Left lung (tissue), 10 donors: ENCODE measurements around the gene DLL1. TPM values are rescaled to one million over a fixed set of nuclear protein-coding genes. Genes with fewer than 3 reads are reported as not detected.

Experiments
- ATAC-seq: fragments of 200-7000 bp; cut with Tn5 transposase; one replicate; pipeline ENCODE4 v1.9.1; 2020; ENCODE audit warnings: moderate library complexity
- DNase-seq, 4 donors: peaks; one replicate each; pipeline ENCODE4 v3.0.0-alpha.2; 2013 to 2020
- H3K27ac ChIP-seq, 2 donors: fragments of 200-600 bp; sonication (generic) in 1 of 2; one replicate each; pipeline versions ENCODE4 v1.5.0 to v1.8.0; 2020 to 2021
- H3K27me3 ChIP-seq, 2 donors: fragments of 200-600 bp; sonication (generic) in 1 of 2; one replicate each; pipeline versions ENCODE4 v1.5.0 to v1.8.0; 2020 to 2021
- H3K36me3 ChIP-seq, 2 donors: fragments of 200-600 bp; sonication (generic) in 1 of 2; one replicate each; pipeline versions ENCODE4 v1.5.0 to v1.8.0; 2020 to 2021
- H3K4me1 ChIP-seq, 2 donors: fragments of 200-600 bp; one replicate each; pipeline ENCODE4 v1.8.0; 2021
- H3K4me3 ChIP-seq, 2 donors: fragments of 200-600 bp; sonication (generic) in 1 of 2; one replicate each; pipeline versions ENCODE4 v1.5.0 to v1.8.0; 2020 to 2021; ENCODE audit warnings: mild to moderate bottlenecking in 1 of 2
- H3K9me3 ChIP-seq, 2 donors: fragments of 200-600 bp; sonication (generic) in 1 of 2; one replicate each; pipeline versions ENCODE4 v1.5.0 to v1.8.0; 2020 to 2021
- CTCF ChIP-seq, 2 donors: fragments of 200-600 bp; sonication (generic) in 1 of 2; IDR thresholded peaks; one replicate each; pipeline versions ENCODE4 v1.5.0 to v1.8.0; 2021; ENCODE audit warnings: antibody characterized with exemption in 2 of 2
- intact Hi-C, 2 donors: fragments of 100-400 bp; cut with DNase I; formaldehyde crosslinking; loops; one replicate each; pipeline versions ENCODE4 v1.11.2 to v1.14.2; 2022
- polyA plus RNA-seq, 6 donors: library from polyadenylated mRNA; unstranded; fragments of 120-200 nt; gene quantifications; one replicate each; pipeline ENCODE4 v1.2.1, GENCODE V29; 2013; ENCODE audit not compliant: insufficient read length in 6 of 6
- total RNA-seq, 2 donors: library from RNA; stranded (reverse); fragmentation: NEBNext Ultra II Directional; extraction: Animal tissue kit (Norgen Biotek cat#: 25700); gene quantifications; one replicate each; pipeline ENCODE4 v1.2.1, GENCODE V29; 2021
- donor health status: DM: no; HTN: yes; CAD: no.
- donor health status: DM: no; HTN: no; CAD: no.

DLL1 gene
- total and polyA plus RNA-seq, 8 donors = 6.3 to 12.8 (median 10.2) TPM

DNA sequence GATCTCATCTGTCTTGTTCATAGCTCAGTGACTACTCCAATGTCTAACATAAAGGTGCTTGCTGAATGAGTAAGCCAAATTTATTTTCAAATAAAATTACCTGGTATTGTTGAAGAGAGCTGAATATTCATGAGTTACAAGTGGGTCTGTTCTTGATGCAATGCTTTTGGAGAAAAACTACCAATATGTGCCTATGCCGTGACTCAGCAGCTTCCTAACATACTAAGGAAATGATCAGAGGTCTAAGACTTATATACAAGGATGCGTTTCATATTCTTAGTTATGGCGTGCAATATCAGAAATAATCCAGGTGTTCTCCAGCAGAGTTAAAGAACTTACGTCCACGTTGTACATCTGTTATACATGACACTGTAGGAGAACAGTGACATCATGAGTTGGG is 20.8 kb upstream of the DLL1 start:
- intact Hi-C loops = loop anchor here in 1 of 2 donors (10.0 kb wide), 1 partner anchor 203 kb away; no protein-coding TSS in a partner anchor
- no peak overlapping the region for H3K27ac ChIP-seq
- H3K36me3 ChIP-seq = peaks cover 0 to 3% of the 10 kb centered on the region in 2 donors
- ATAC-seq (no peak), DNase-seq (no peak)
- no peak overlapping the region for H3K4me3 ChIP-seq
- peaks cover 4 to 46% of the 10 kb centered on the region in 2 donors for H3K4me1 ChIP-seq
- no peak for TF ChIP-seq CTCF (IDR thresholded peaks at IDR 0.05)
- no peaks in the 10 kb centered on the region for H3K9me3 ChIP-seq
- H3K27me3 ChIP-seq = no peaks in the 10 kb centered on the region

DNA sequence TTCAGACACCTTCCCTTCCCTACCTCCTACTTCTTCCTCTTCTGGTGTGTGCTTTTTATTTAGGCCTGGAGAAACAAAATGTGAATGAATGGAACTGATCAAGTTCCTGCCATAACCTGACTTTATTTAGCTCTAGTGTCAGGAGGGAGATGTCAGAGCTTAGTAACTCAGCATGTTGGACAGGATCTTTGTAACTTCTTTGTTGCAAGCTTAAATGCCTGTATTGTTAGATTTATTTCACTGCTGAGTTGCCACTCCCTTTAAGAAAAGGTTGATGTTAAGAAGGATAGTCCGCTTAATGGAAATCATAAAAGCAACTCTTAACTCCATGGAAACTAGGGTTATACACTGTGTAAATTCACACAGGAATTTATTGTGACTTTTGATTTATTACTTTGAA is 17.9 kb upstream of the DLL1 start:
- intact Hi-C loops = no loop called here
- Histone ChIP-seq H3K9me3 (no peaks in the 10 kb centered on the region), H3K4me3 (no peak overlapping the region), H3K36me3 (no peaks in the 10 kb centered on the region), H3K27ac (no peak overlapping the region), H3K27me3 (no peaks in the 10 kb centered on the region), H3K4me1 (peaks cover 7 to 49% of the 10 kb centered on the region in 2 donors)
- no peak for ATAC-seq
- no peak for DNase-seq
- no peak for TF ChIP-seq CTCF (IDR thresholded peaks at IDR 0.05)

GRCh38 chr6:170307080-170307545 is 16.2 kb upstream of the DLL1 start:
- intact Hi-C loops = no loop called here
- no peak for TF ChIP-seq CTCF (IDR thresholded peaks at IDR 0.05)
- no peak for ATAC-seq

GRCh38 chr6:170306324-170307079 is 15.6 kb upstream of the DLL1 start, which contains the start of gene FAM120B:
Gene FAM120B (plus strand): TSS chr6:170306758. CDS start chr6:170317391, 10,633 bp downstream.
- peaks cover 0 to 5% of the 10 kb centered on the region in 2 donors for H3K27me3 ChIP-seq
- H3K4me3 ChIP-seq = peak within 1 kb of the TSS; percentile 80 to 93
- peak within 1 kb of the TSS; percentile 85 to 95 for H3K27ac ChIP-seq
- ATAC-seq = peak; percentile 98
- no peak for TF ChIP-seq CTCF (IDR thresholded peaks at IDR 0.05)
- intact Hi-C loops = no loop called here
- H3K36me3 ChIP-seq = no peaks in the 10 kb centered on the region
- H3K4me1 ChIP-seq = peaks cover 7 to 40% of the 10 kb centered on the region in 2 donors
- DNase-seq = peak; percentile 95 to 99 (median 98)
- H3K9me3 ChIP-seq = no peaks in the 10 kb centered on the region

More at GRCh38 chr6:170307080-170307545, 16.2 kb upstream of the DLL1 start:
- Histone ChIP-seq H3K36me3 (no peaks in the 10 kb centered on the region), H3K4me1 (peaks cover 7 to 42% of the 10 kb centered on the region in 2 donors), H3K9me3 (no peaks in the 10 kb centered on the region), H3K27ac (peak overlapping the region; percentile 85 to 95), H3K4me3 (peak overlapping the region; percentile 80 to 93), H3K27me3 (peaks cover 0 to 5% of the 10 kb centered on the region in 2 donors)
- DNase-seq = no peak

DNA sequence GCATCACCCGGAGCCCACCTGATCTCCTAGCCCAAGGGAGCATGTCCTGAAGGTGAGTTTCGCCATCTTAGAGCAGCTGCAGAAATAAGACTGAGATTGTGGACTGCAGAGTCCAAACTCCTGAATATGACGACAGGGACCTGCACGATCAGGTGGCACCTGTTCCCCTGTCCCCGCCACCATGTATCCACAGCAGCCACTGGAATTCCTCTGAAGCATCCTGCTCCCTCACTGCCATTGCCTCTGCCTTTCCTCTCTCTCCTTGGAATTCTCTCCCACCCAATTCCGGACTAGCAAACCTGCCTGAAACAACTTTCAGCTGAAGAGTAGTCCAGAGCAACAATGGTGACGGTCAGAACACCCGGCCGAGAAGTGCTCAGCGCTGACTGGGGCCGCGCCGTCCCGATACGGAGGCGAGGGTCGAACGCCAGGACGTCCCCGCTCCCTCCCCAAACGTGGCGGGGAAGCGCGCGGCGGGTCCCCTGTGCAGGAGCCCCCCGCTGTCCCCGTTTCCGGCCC is 15.0 kb upstream of the DLL1 start:
- Histone ChIP-seq H3K4me3 (peak overlapping the region; percentile 80 to 93), H3K27me3 (peaks cover 0 to 5% of the 10 kb centered on the region in 2 donors), H3K9me3 (no peaks in the 10 kb centered on the region), H3K27ac (peak overlapping the region; percentile 20 to 95), H3K36me3 (no peaks in the 10 kb centered on the region), H3K4me1 (peaks cover 7 to 40% of the 10 kb centered on the region in 2 donors)
- TF ChIP-seq CTCF (IDR thresholded peaks at IDR 0.05) = no peak
- ATAC-seq (peak; percentile 38), DNase-seq (no peak)
- intact Hi-C loops = no loop called here
